PC-3 (cell line): Measurements from ENCODE around the gene FBXO9.
"Not testable (repeated sequence)": the region's sequence is repeated elsewhere in the genome, so short reads cannot be mapped to it uniquely, and the experiment has no call there.

Source experiments
- EZH2 ChIP-seq: fragments of 300-600 bp; sonication (generic); IDR thresholded peaks from one replicate; pipeline ENCODE4 v1.6.1; 2017; ENCODE audit warnings: antibody characterized with exemption, mild to moderate bottlenecking, low read length; ENCODE audit not compliant: unreplicated experiment
- TF ChIP-seq, protein P1 (sequence below): fragments of 300-600 bp; sonication (generic); conservative IDR thresholded peaks from 2 replicates; pipeline ENCODE4 v1.5.1; 2017; ENCODE audit warnings: antibody characterized with exemption, low read depth, mild to moderate bottlenecking, low read length

GRCh38 chr6:53064255-53064654, 949 bp upstream of the FBXO9 start:
- TF ChIP-seq, protein P1, sequence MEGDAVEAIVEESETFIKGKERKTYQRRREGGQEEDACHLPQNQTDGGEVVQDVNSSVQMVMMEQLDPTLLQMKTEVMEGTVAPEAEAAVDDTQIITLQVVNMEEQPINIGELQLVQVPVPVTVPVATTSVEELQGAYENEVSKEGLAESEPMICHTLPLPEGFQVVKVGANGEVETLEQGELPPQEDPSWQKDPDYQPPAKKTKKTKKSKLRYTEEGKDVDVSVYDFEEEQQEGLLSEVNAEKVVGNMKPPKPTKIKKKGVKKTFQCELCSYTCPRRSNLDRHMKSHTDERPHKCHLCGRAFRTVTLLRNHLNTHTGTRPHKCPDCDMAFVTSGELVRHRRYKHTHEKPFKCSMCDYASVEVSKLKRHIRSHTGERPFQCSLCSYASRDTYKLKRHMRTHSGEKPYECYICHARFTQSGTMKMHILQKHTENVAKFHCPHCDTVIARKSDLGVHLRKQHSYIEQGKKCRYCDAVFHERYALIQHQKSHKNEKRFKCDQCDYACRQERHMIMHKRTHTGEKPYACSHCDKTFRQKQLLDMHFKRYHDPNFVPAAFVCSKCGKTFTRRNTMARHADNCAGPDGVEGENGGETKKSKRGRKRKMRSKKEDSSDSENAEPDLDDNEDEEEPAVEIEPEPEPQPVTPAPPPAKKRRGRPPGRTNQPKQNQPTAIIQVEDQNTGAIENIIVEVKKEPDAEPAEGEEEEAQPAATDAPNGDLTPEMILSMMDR: not testable (repeated sequence)
- TF ChIP-seq EZH2: not testable (repeated sequence)
